B cell (primary cell): ENCODE results near the gene METTL24. TPM values are rescaled to one million over a fixed set of nuclear protein-coding genes. Genes with fewer than 3 reads are reported as not detected.

Experiments
- ATAC-seq: fragments of 200-7000 bp; cut with Tn5 transposase; one replicate; pipeline ENCODE4 v1.10.0; 2021; ENCODE audit warnings: low read depth, mild to moderate bottlenecking, moderate number of reproducible peaks, moderate library complexity
- CTCF ChIA-PET: fragments of 350-600 bp; sonication (Branson Sonifier 250); formaldehyde crosslinking; loops from one replicate; lab custom pipeline; 2021; ENCODE audit warnings: antibody characterized with exemption, inconsistent platforms; lab: Charles Lee
- POLR2A ChIA-PET: fragments of 350-600 bp; sonication (Branson Sonifier 250); formaldehyde crosslinking; loops from one replicate; lab custom pipeline; 2021; ENCODE audit warnings: antibody characterized with exemption; lab: Charles Lee
- DNase-seq: peaks from one replicate; pipeline ENCODE4 v3.0.0; 2013
- H2AFZ ChIP-seq: 2 replicates; pipeline ENCODE4 v1.6.1; 2012; ENCODE audit warnings: mild to moderate bottlenecking, low read depth, low read length; ENCODE audit not compliant: insufficient read depth, poor library complexity, severe bottlenecking
- H3K27ac ChIP-seq, 2 donors: 1 replicate in 1 of 2; 2 replicates in 1 of 2; pipeline ENCODE4 v1.5.1; 2012 to 2013; ENCODE audit warnings: low read length in 2 of 2, mild to moderate bottlenecking in 2 of 2, moderate library complexity in 1 of 2
- H3K27me3 ChIP-seq, 4 experiments: fragments of 200-600 bp in 1 of 4; sonication (generic) in 1 of 4; replicated peaks in 1 of 4; 1 replicate in 2 of 4; 2 replicates in 2 of 4; pipeline versions ENCODE4 v1.6.1 to v1.7.0; 2013 to 2016; ENCODE audit warnings: low read length in 3 of 4, mild to moderate bottlenecking in 2 of 4, mixed read lengths in 1 of 4, moderate library complexity in 1 of 4; ENCODE audit not compliant: insufficient read depth in 4 of 4, control insufficient read depth in 3 of 4; ENCODE audit errors: control extremely low read depth in 1 of 4
- H3K36me3 ChIP-seq, 2 experiments: replicated peaks in 1 of 2; 1 replicate in 1 of 2; 2 replicates in 1 of 2; pipeline versions ENCODE4 v1.6.1 to v1.7.1; 2013; ENCODE audit warnings: low read length in 1 of 2; ENCODE audit not compliant: insufficient read depth in 2 of 2, control insufficient read depth in 1 of 2; ENCODE audit errors: control extremely low read depth in 1 of 2, extremely low read depth in 1 of 2
- H3K4me1 ChIP-seq, 2 donors: fragments of 200-600 bp in 1 of 2; sonication (generic) in 1 of 2; 1 replicate in 1 of 2; 2 replicates in 1 of 2; pipeline versions ENCODE4 v1.5.1 to v1.6.1; 2013 to 2017; ENCODE audit warnings: low read length in 2 of 2; ENCODE audit not compliant: control insufficient read depth in 2 of 2, insufficient read depth in 2 of 2
- H3K4me2 ChIP-seq: replicated peaks from 2 replicates; pipeline ENCODE3; 2012; ENCODE audit warnings: mild to moderate bottlenecking, low read depth, low read length; ENCODE audit not compliant: poor library complexity, severe bottlenecking
- H3K4me3 ChIP-seq, 5 experiments: fragments of 200-600 bp in 1 of 5; sonication (generic) in 1 of 5; 1 replicate in 3 of 5; 2 replicates in 2 of 5; pipeline versions ENCODE4 v1.5.1 to v1.7.0; 2011 to 2016; ENCODE audit warnings: low read length in 4 of 5, mild to moderate bottlenecking in 4 of 5, low read depth in 2 of 5, control low read depth in 1 of 5, moderate library complexity in 1 of 5; ENCODE audit not compliant: insufficient read depth in 1 of 5; ENCODE audit errors: control extremely low read depth in 1 of 5, extremely low read depth in 1 of 5
- H3K79me2 ChIP-seq: fragments of 200-600 bp; sonication (generic); one replicate; pipeline ENCODE4 v1.6.0; 2016; ENCODE audit warnings: low read length; ENCODE audit not compliant: control insufficient read depth, insufficient read depth
- H3K9ac ChIP-seq: fragments of 200-600 bp; sonication (generic); 2 replicates; pipeline ENCODE4 v1.6.1; 2017; ENCODE audit warnings: mild to moderate bottlenecking, low read length, moderate library complexity
- H3K9me3 ChIP-seq, 3 donors: one replicate each; pipeline versions ENCODE4 v1.6.1 to v1.7.1; 2013; ENCODE audit warnings: low read length in 2 of 3; ENCODE audit not compliant: control insufficient read depth in 2 of 3, insufficient read depth in 1 of 3; ENCODE audit errors: control extremely low read depth in 1 of 3
- H4K20me1 ChIP-seq: 2 replicates; pipeline ENCODE4 v1.6.0; 2012; ENCODE audit warnings: mild to moderate bottlenecking, low read length; ENCODE audit not compliant: insufficient read depth, control insufficient read depth, poor library complexity, severe bottlenecking
- H3K27ac Mint-ChIP-seq: one replicate; pipeline ENCODE4 v1.8.0; 2021; ENCODE audit warnings: mixed read lengths
- H3K27me3 Mint-ChIP-seq: one replicate; pipeline ENCODE4 v1.8.0; 2021; ENCODE audit warnings: mixed read lengths
- H3K4me1 Mint-ChIP-seq: one replicate; pipeline ENCODE4 v1.8.0; 2021; ENCODE audit warnings: mixed read lengths
- H3K4me3 Mint-ChIP-seq: one replicate; pipeline ENCODE4 v1.8.0; 2021; ENCODE audit warnings: mixed read lengths
- H3K9me3 Mint-ChIP-seq: one replicate; pipeline ENCODE4 v1.8.0; 2022; ENCODE audit warnings: mixed read lengths; ENCODE audit not compliant: insufficient read depth
- EZH2 ChIP-seq: IDR thresholded peaks from 2 replicates; pipeline ENCODE4 v1.6.1; 2012; ENCODE audit warnings: borderline replicate concordance, low read depth, mild to moderate bottlenecking, moderate library complexity, low read length; ENCODE audit not compliant: insufficient read depth, poor library complexity, severe bottlenecking
- WGBS: methylation state at CpG from one replicate; pipeline ENCODE4 v1.1.5; 2013; ENCODE audit warnings: missing lambda C conversion rate; ENCODE audit not compliant: insufficient coverage; 5-methylcytosine and 5-hydroxymethylcytosine counted together
- intact Hi-C: fragments of 100-400 bp; cut with micrococcal nuclease; formaldehyde crosslinking; loops from one replicate; pipeline ENCODE4 v1.10.0; 2022
- polyA plus RNA-seq: library from polyadenylated mRNA; depleted of rRNA; stranded (reverse); fragments of >200 nt; gene quantifications from 2 replicates; pipeline ENCODE4 v1.2.3, GENCODE V29; 2012
- total RNA-seq, 2 donors: library from RNA; stranded (reverse); fragments of 120-200 nt in 1 of 2; gene quantifications; 1 replicate in 1 of 2; 2 replicates in 1 of 2; pipeline versions ENCODE4 v1.2.3 to v1.2.4, GENCODE V29; 2013 to 2022
- TF ChIP-seq, protein P1 (sequence below): fragments of 200-600 bp; IDR thresholded peaks from one replicate; pipeline ENCODE4 v1.8.0; 2022; ENCODE audit warnings: antibody characterized with exemption, mild to moderate bottlenecking

The METTL24 gene
- total and polyA plus RNA-seq, 2 donors (not counting 1 experiment from before 2014, with no cell fraction given), result not detected

- H3K4me3 Mint-ChIP-seq, result no peak overlapping the region
- no peak overlapping the region for H3K4me3 ChIP-seq
- H3K79me2 ChIP-seq, result no peaks in the 10 kb centered on the region
- no peaks in the 10 kb centered on the region for H3K4me1 Mint-ChIP-seq
- H3K27me3 Mint-ChIP-seq, result no peaks in the 10 kb centered on the region
- no peak overlapping the region for H3K9ac ChIP-seq
- ChIA-PET CTCF (interaction anchor here (8.0 kb wide), 1 partner anchor 691 kb away, joined by 116 read pairs; no protein-coding TSS in a partner anchor), POLR2A (no interaction called here)
- H3K36me3 ChIP-seq, result no peaks in the 10 kb centered on the region
- H3K4me1 ChIP-seq, result no peaks in the 10 kb centered on the region
- no peak overlapping the region for H3K4me2 ChIP-seq
- intact Hi-C loops, result no loop called here
- no peaks in the 10 kb centered on the region for H4K20me1 ChIP-seq
- TF ChIP-seq, protein P1, sequence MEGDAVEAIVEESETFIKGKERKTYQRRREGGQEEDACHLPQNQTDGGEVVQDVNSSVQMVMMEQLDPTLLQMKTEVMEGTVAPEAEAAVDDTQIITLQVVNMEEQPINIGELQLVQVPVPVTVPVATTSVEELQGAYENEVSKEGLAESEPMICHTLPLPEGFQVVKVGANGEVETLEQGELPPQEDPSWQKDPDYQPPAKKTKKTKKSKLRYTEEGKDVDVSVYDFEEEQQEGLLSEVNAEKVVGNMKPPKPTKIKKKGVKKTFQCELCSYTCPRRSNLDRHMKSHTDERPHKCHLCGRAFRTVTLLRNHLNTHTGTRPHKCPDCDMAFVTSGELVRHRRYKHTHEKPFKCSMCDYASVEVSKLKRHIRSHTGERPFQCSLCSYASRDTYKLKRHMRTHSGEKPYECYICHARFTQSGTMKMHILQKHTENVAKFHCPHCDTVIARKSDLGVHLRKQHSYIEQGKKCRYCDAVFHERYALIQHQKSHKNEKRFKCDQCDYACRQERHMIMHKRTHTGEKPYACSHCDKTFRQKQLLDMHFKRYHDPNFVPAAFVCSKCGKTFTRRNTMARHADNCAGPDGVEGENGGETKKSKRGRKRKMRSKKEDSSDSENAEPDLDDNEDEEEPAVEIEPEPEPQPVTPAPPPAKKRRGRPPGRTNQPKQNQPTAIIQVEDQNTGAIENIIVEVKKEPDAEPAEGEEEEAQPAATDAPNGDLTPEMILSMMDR, result no peak
- no peak for TF ChIP-seq EZH2
- ATAC-seq (no peak), DNase-seq (no peak)
- no peaks in the 10 kb centered on the region for H3K9me3 Mint-ChIP-seq
- no peak overlapping the region for H3K27ac ChIP-seq
- no peak overlapping the region for H3K27ac Mint-ChIP-seq
- H3K27me3 ChIP-seq, result peaks cover 0 to 5% (median 0%) of the 10 kb centered on the region in 4 experiments
- no peak overlapping the region for H2AFZ ChIP-seq
- 57% methylated on average over 3 of the region's 4 CpGs for WGBS
- no peaks in the 10 kb centered on the region for H3K9me3 ChIP-seq
Observed at GRCh38 chr6:110395221-110395620, 37.1 kb upstream of the METTL24 start.

DNA sequence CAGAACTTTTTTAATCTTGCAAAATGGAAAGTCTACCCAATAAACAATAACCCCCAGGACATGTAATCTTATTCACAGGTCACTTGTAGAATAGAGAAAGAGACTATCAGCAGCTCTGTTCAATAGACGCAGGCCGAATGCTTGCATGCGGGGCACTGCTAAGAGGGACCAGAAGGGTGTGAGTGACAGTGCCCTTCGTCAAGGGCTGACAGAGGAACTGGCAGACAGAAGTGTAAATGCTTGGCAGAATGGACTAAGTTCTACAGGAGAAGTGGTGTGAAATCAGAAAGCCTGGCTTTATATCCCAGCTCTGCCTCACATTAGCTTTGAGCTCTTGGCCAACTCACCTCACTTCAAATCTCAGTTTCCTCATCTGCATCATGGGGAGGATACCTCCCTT is 36.3 kb upstream of the METTL24 start:
- CTCF ChIA-PET, result interaction anchor here (7.2 to 8.0 kb wide), 2 partner anchors 356 to 690 kb away, joined by 116 to 134 read pairs; no protein-coding TSS in a partner anchor
- Mint-ChIP-seq H3K9me3 (no peaks in the 10 kb centered on the region), H3K27ac (no peak overlapping the region), H3K4me3 (no peak overlapping the region), H3K27me3 (no peaks in the 10 kb centered on the region), H3K4me1 (no peaks in the 10 kb centered on the region)
- Histone ChIP-seq H3K36me3 (no peaks in the 10 kb centered on the region), H3K4me1 (no peaks in the 10 kb centered on the region), H3K4me2 (no peak overlapping the region), H3K27ac (no peak overlapping the region), H3K79me2 (no peaks in the 10 kb centered on the region), H3K9me3 (no peaks in the 10 kb centered on the region), H3K4me3 (no peak overlapping the region), H2AFZ (no peak overlapping the region), H4K20me1 (no peaks in the 10 kb centered on the region), H3K27me3 (peaks cover 0 to 5% (median 0%) of the 10 kb centered on the region in 4 experiments), H3K9ac (no peak overlapping the region)
- ATAC-seq (no peak), DNase-seq (no peak)
- 96% methylated on average over 4 of the region's 4 CpGs for WGBS
- TF ChIP-seq, protein P1, result no peak
- TF ChIP-seq EZH2, result no peak
- intact Hi-C loops, result no loop called here
- POLR2A ChIA-PET, result no interaction called here
